AML-193 (cell line): ENCODE measurements around the gene SLC9A9.
A peak's percentile ranks its signal among the peaks of the same experiment; 100 is the strongest.
"Not testable (repeated sequence)": the region's sequence is repeated elsewhere in the genome, so short reads cannot be mapped to it uniquely, and the experiment has no call there.

Experiments
- DNase-seq, 2 experiments: peaks; one replicate each; lab custom pipeline; 2025; lab: John Stamatoyannopoulos, UW

The SLC9A9 gene

DNA sequence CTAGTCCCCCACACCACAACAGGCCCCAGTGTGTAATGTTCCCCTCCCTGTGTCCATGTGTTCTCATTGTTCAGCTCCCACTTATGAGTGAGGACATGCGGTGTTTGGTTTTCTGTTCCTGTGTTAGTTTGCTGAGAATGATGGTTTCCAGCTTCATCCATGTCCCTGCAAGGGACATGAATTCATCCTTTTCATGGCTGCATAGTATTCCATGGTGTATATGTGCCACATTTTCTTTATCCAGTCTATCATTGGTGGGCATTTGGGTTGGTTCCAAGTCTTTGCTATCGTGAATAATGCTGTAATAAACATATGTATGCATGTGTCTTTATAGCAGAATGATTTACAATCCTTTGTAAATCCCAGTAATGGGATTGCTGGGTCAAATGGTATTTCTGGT, 152.9 kb downstream of the SLC9A9 start:
- DNase-seq, result not testable (repeated sequence)

DNA sequence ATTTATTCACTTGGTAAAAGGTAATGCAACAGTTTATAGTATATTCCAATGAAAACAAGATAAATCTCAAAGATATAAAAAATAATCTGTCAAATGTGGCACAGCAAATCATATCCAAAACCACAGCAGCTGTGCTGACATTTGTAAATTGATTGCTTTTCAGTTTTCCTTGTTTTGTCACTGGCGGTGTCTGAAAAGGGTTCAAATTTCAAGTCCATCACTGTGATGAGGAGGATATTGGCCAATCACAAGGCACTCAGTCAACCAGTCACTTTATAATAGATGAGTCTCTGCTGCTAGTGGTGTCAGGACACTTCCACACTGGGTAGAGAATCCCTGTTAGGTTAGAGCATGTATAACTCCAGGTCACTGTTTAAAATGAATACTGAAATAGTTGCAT, 154.8 kb downstream of the SLC9A9 start:
- no peak for DNase-seq

- DNase-seq, result no peak
These were observed 161.6 kb downstream of the SLC9A9 start for GRCh38 chr3:143686638-143687197.

DNA sequence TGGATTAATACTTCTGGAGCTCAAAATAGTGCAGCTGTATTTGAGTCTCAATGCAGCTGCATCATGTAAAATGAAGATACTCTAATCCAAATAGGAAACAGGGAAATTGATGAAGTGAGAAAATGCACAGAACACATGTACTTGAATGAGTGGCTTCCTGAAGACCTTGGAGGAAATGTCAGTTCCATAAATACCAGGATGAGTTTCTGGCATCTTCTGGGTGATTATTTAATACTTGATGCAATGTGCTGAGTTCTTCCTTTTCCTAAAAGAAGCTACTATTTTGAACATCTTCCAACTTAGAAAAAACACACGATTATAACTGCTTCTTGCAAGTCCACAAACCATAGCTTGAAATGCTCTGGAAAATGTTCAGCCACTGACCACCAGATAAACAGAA, 162.8 kb downstream of the SLC9A9 start:
- no peak for DNase-seq

DNA sequence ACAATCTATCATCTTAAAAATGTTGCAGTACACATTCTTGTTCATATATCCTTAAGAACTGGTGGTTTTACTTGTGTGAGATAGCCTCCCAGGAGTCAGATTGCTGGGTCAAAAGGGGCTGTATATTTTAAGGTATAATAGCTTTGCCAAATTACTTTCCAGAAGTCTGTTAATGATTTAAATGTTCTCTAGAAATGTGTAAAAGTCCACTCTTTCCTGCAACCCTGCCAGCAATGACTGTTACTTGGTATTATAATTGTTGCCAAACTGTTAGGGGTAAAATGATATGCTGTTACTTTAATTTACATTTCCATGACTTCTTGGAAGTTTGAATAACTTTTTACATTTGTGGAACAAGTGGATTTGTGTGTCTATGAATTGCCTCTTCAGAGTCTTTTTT, 170.8 kb downstream of the SLC9A9 start:
- no peak for DNase-seq

DNA sequence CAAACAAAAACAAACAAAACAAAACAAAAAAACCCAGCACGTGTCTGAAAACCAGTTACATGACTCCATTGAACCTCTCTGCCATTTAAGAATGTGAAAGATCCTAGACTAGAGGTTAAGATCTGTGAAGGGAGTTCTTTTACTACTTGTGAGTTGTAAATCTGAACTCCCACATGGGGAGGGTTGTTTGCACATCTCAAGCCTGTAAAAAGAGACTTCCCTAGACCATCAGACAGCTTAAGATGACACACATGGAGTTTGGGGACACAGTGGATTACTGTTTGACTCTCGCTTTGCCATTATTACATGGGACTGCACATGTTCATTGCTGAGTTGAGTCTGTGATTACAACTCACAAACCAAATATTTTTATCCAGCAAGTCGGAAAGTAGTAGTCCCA, 171.5 kb downstream of the SLC9A9 start:
- no peak for DNase-seq

- no peak for DNase-seq
These were observed 172.2 kb downstream of the SLC9A9 start for GRCh38 chr3:143676021-143676420.

- DNase-seq, result peak; percentile 81 to 89
These were observed 173.9 kb downstream of the SLC9A9 start for GRCh38 chr3:143674100-143674968.

GRCh38 chr3:143672396-143673165, 175.7 kb downstream of the SLC9A9 start:
- no peak for DNase-seq

DNA sequence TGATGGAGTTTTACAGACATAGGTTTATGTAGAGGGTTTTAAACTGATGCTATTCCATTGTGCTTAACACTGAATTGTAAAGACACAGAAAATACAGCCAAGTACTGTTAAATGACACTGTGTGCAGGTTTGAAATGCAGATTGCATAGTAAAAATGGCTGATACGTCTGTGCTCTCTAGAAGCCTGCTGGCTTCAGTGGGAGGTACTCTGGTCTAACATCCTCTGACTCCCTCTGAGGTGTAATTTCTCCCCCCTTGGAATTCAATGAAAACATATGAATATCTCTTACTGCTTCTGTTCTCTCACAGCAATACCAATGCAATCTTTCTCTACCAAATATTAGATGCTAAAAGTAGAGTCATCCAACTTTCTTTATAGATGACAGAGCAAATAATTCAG, 176.6 kb downstream of the SLC9A9 start:
- DNase-seq, result no peak

DNA sequence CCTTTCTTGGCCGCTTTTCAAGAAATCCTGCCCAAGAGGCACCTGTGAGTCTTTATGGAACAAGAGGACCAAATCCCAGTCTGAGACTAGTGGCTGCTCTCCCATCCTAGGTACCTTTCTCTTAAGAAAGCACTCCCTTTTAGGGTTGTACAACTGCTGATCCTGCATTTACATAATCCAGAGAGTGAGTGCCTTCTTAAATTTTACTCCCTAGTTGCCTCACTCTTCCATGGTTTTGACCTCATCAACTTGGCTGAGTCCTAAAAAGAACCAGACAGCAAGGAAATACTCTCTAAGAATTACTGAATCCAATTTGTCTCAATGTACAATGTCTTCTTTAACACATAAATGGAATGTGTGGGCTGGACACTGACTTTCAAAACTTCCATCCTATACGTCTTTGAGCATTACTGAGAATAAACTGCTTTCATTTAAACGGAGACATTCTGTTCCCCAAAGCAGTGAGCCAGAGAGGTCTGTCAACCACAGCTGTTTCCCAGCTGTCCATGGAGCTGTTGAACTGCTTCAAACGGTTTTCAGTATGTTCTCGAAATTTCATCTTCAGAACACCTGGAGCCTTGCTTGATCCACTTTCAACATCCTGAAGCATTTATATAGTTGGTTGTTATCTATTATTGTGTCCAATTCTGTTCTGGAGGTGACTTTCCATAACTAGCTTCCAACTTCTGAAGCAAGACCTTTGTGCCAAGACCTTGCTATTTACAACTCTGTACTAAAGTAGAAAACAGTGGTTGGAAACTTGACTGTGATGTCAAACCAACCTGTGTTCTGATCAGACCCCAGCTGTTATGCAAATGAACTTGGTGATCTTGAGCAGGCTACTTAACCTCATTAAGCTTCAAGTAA, 179.1 kb downstream of the SLC9A9 start:
- no peak for DNase-seq

DNA sequence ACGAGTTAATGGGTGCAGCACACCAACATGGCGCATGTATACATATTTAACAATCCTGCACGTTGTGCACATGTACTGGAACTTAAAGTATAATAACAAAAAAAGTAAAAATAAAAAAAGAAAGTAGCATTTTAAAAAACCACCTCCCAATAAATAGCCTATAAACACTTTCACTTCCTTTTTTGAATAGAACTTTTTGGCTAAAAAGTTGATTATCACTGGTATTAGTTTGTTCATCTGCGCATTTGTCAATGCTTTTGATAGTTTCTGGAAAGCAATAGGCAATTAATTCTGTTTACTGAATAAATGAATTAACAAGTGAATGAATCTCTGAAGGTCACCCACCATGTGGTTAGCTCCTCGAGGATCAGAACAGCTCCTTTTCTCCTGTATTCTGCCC, 179.9 kb downstream of the SLC9A9 start:
- DNase-seq, result no peak

- DNase-seq, result no peak
These were observed 186.6 kb downstream of the SLC9A9 start for GRCh38 chr3:143661677-143662076.

DNA sequence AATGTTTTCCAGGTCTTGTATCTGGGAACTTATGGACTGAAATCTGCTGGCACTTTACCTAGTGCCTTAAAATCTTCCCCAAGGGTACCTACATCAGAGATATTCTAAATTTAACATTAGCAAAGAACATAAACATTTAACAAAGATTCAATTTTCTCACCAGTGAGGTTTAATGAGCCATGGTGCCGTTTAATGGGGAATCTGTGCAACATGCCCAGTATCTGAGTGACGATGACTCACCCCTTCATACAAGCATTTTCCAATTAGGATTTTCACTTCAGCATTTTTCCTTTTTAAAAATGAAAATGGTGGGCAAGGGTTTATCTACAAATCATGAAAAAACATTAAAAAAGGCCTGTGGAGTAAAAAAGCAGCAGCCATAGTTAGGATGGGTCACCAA, 189.4 kb downstream of the SLC9A9 start:
- DNase-seq, result no peak

DNA sequence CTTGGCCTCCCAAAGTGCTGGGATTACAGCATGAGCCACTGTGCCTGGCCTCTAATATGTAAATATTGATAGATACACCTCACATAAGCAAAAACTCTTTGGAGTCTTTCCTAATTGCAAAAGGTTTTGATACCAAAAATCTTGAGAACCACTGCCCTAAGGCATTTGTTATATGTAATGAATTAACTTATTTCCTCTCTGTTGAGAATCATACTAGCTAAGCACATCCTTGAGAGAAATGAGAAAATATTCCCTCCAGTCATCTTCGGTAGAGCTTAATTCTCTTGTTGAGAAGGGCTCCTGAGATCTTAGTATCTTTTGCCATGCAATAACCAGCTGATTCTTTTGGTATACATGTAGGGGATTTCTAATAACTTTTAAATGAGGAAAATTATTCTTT, 190.2 kb downstream of the SLC9A9 start:
- no peak for DNase-seq

DNA sequence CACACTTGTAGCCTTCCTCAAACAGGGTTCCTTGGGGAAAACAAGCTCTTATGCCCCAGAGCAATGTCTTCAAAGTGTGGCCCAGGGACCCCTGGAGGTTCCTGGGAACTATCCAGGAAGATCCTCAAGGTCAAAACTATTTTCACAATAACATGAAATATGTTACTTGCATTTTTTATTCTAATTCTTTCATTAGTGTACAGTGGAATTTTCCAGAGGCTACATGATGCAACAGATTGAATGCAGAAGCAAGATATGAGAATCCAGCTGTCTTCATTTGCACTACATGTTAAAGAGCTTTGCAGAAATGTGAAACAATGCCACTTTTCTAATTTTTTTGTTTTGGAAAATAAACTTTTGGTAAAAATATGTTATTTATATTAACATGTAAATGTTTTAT, 190.9 kb downstream of the SLC9A9 start:
- no peak for DNase-seq

DNA sequence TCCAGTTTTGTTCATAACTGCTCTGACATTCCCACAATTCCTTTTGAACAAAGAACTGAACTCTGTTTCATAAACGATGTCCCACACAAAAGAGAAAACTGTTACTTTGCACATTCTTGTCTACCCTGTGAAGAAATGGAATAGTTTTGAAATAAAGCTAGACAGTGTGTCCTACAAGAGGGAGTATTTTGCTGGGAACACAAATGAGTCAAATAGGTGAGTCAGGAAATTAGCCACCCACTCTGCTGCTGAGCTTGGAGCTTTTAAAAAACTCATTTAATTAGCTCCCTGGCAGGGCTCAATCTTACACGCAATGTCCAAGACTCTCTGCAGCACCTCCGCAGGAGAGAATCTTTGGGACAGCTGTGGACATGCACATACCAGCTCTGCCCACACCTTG, 193.4 kb downstream of the SLC9A9 start:
- no peak for DNase-seq

DNA sequence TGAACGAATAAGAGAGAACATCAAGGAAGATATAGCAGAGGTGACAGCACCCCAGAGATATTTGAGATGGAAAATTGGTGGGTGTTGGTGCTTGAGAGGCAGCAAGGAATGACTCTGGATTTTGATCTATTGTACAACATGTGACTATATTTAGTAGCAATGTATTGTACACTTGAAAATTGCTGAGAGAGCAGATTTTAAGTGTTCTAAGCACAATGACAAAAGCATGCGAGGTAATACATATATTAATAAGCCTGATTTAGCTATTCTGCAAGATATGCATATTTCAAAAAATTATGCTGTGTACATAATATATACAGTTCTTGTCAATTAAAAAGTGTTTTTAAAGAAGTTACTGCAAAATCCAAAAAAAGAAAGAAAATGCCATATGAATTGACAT, 194.3 kb downstream of the SLC9A9 start:
- DNase-seq, result no peak

DNA sequence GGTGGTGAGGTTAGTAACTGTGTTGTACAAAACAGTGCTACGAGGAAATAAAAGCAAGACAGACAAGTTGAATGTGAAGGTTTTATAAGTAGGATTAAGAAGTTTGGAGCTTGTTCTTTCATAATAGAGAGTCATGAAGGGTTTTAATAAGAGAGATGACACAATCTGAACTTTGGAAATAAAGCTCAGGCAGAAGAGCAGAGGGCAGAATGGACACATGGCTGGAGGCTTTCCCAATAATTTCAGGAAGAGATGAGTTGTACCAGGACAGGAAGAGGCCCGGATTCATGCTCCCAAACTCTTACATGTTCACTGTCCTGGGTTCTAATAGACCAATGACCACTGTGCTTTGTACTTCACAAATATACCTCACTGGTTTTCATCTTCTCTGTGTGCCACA, 194.8 kb downstream of the SLC9A9 start:
- DNase-seq, result no peak

DNA sequence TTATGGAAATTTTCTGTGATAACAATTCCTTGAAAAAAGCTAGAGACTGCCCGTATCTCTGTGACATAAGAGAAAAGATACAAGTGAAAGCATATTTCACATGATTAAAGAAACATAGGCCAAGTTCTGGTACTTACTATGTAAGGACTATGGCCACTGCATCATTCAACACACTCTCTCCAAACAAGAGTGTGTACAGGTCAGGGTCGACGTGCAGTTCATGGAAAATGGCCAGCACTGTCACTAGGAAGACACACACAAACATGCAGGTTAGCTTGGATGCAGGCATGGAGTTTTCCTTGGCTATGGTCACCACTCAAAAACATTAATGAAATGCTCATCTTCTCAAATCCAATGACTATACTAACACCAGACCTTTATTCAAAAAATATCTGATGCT, 196.2 kb downstream of the SLC9A9 start:
- DNase-seq, result no peak

- DNase-seq, result no peak
These were observed 197.4 kb downstream of the SLC9A9 start for GRCh38 chr3:143650827-143651226.

GRCh38 chr3:143650120-143650519, 198.1 kb downstream of the SLC9A9 start:
- no peak for DNase-seq
